Common myeloid progenitor, CD34-positive (primary cell): ENCODE results near the gene BMPER.
A peak's percentile ranks its signal among the peaks of the same experiment; 100 is the strongest.

Experiments used
- CTCF ChIA-PET: fragments of 350-600 bp; sonication (Branson Sonifier 250); formaldehyde crosslinking; loops from one replicate; lab custom pipeline; 2021; ENCODE audit warnings: antibody characterized with exemption; lab: Charles Lee
- POLR2A ChIA-PET: fragments of 350-600 bp; sonication (Branson Sonifier 250); formaldehyde crosslinking; loops from one replicate; lab custom pipeline; 2021; ENCODE audit warnings: antibody characterized with exemption; lab: Charles Lee
- DNase-seq, 3 donors: peaks; one replicate each; pipeline versions ENCODE4 v3.0.0 to v3.0.0-alpha.2; 2013
- H3K27ac ChIP-seq, 2 experiments: 1 replicate in 1 of 2; 2 replicates in 1 of 2; pipeline ENCODE4 v1.7.0; 2013; ENCODE audit warnings: inconsistent platforms in 2 of 2, low read length in 2 of 2, mild to moderate bottlenecking in 2 of 2, low read depth in 1 of 2, moderate library complexity in 1 of 2; ENCODE audit not compliant: severe bottlenecking in 2 of 2, insufficient read depth in 1 of 2, poor library complexity in 1 of 2
- H3K27me3 ChIP-seq, 5 experiments: replicated peaks in 2 of 5; 1 replicate in 3 of 5; 2 replicates in 2 of 5; pipeline versions ENCODE4 v1.6.1 to v1.7.0; 2013; ENCODE audit warnings: low read length in 4 of 5, mild to moderate bottlenecking in 2 of 5, moderate library complexity in 2 of 5, inconsistent platforms in 1 of 5; ENCODE audit not compliant: insufficient read depth in 5 of 5, control insufficient read depth in 4 of 5
- H3K36me3 ChIP-seq, 4 experiments: 1 replicate in 2 of 4; 2 replicates in 2 of 4; pipeline versions ENCODE4 v1.6.1 to v1.7.0; 2013; ENCODE audit warnings: low read length in 3 of 4, control low read depth in 1 of 4, mild to moderate bottlenecking in 1 of 4; ENCODE audit not compliant: control insufficient read depth in 4 of 4, insufficient read depth in 4 of 4
- H3K4me1 ChIP-seq, 4 experiments: 1 replicate in 3 of 4; 2 replicates in 1 of 4; pipeline versions ENCODE4 v1.6.1 to v1.7.1; 2013; ENCODE audit warnings: low read length in 3 of 4, mild to moderate bottlenecking in 3 of 4, control low read depth in 1 of 4, inconsistent platforms in 1 of 4, moderate library complexity in 1 of 4; ENCODE audit not compliant: control insufficient read depth in 4 of 4, insufficient read depth in 4 of 4; ENCODE audit errors: control extremely low read depth in 1 of 4
- H3K4me3 ChIP-seq, 7 experiments: 1 replicate in 4 of 7; 2 replicates in 3 of 7; pipeline versions ENCODE4 v1.5.1 to v1.7.0; 2013; ENCODE audit warnings: mild to moderate bottlenecking in 7 of 7, low read length in 6 of 7, moderate library complexity in 6 of 7, inconsistent platforms in 2 of 7, low read depth in 2 of 7, control low read depth in 1 of 7; ENCODE audit not compliant: insufficient read depth in 4 of 7, control insufficient read depth in 1 of 7; ENCODE audit errors: extremely low read depth in 1 of 7
- H3K9me3 ChIP-seq, 5 experiments: 1 replicate in 4 of 5; 2 replicates in 1 of 5; pipeline versions ENCODE4 v1.6.1 to v1.7.1; 2013; ENCODE audit warnings: low read length in 4 of 5, mild to moderate bottlenecking in 2 of 5, inconsistent platforms in 1 of 5, low read depth in 1 of 5, moderate library complexity in 1 of 5; ENCODE audit not compliant: control insufficient read depth in 4 of 5, insufficient read depth in 2 of 5; ENCODE audit errors: control extremely low read depth in 1 of 5
- WGBS: methylation state at CpG from one replicate; pipeline ENCODE4 v1.1.5; 2013; ENCODE audit not compliant: insufficient coverage; 5-methylcytosine and 5-hydroxymethylcytosine counted together

BMPER gene

DNA sequence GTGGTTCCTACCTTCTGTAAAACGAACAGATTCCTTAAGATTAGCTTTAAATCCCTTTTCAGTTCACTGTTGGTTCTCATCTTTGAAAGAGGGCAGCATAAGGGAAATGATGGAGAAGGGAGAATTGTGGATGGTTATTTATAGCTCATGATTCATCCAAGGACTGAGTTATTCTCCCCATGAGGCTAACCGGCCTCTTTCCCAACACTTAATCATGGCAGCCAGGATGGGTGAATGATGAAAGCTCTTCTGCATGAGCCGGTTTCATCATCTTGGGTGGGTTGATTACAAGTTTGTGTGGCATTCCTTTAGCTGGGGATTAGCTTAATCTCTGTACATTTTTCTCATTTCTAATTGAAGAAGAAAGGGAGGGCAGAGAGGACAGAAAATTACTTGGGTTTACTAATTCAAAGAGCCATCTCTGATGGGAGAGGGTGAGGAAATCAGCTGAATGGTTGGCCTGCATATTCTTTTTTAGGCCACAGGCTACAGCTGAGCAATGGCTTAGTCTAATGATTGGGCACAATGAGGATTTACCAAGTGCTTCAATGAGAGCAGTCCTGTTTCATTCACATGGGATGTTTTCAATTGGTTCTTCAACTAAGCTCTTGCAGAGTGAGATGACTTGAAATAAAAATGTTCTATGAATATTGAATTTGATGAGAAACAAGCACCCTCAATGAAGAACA lies 250.0 kb downstream of the BMPER start:
- Histone ChIP-seq H3K27ac (no peak overlapping the region), H3K4me3 (no peak overlapping the region), H3K36me3 (no peaks in the 10 kb centered on the region), H3K4me1 (no peaks in the 10 kb centered on the region), H3K9me3 (no peaks in the 10 kb centered on the region), H3K27me3 (no peaks in the 10 kb centered on the region)
- CTCF ChIA-PET: no interaction called here
- 88% methylated on average over 1 of the region's 3 CpGs for WGBS
- no peak for DNase-seq
- POLR2A ChIA-PET: no interaction called here

DNA sequence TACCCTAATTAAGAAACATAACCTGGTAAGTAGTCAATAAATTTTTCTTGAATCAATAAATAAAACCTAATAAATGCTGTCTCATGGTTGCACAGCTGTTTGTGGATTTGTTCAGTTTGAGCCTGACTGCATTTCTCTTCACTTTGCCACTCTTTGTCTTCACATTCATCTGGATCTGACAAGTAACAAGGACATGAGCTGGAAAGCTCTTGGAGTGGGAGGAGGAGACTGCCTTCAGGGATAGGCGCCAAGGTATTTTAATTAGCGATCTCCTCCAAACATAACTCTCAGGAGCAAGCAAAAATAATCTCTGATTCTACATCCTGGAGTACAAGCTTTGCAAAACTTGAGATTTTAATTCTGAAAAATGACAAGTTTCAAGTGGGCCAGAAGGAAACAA lies 251.0 kb downstream of the BMPER start:
- CTCF ChIA-PET: interaction anchor here (1.0 kb wide), 1 partner anchor 20 kb away, joined by 3 read pairs; no protein-coding TSS in a partner anchor

DNA sequence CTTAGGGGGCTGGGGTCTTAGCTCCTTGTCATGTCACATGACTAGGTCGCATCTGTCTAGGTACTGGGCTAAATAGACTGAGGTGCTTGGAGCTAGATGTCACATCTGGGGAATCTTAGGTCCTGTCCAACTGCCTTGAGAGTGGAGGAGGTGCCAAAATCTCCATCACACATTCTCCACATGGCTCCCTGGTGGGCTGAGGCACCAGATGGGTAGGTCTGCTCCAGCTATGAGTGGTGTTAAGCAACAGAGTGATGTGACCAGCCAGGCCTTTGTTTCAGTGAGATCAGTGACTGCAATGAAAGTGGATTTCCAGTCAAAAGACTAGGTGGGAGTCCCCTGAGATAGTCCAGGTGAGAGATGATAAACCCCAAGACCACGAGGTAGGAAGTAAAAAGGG lies 251.8 kb downstream of the BMPER start:
- Histone ChIP-seq H3K27ac (no peak overlapping the region), H3K27me3 (no peaks in the 10 kb centered on the region), H3K36me3 (no peaks in the 10 kb centered on the region), H3K9me3 (no peaks in the 10 kb centered on the region), H3K4me1 (no peaks in the 10 kb centered on the region), H3K4me3 (no peak overlapping the region)
- no peak for DNase-seq
- POLR2A ChIA-PET: no interaction called here
- WGBS: 100% methylated on average over 1 of the region's 2 CpGs
- CTCF ChIA-PET: interaction anchor here (1.0 kb wide), 1 partner anchor 21 kb away, joined by 3 read pairs; no protein-coding TSS in a partner anchor

More for the DNA sequence above, 251.0 kb downstream of the BMPER start:
- Histone ChIP-seq H3K4me1 (no peaks in the 10 kb centered on the region), H3K27me3 (no peaks in the 10 kb centered on the region), H3K9me3 (no peaks in the 10 kb centered on the region), H3K27ac (no peak overlapping the region), H3K36me3 (no peaks in the 10 kb centered on the region), H3K4me3 (no peak overlapping the region)
- DNase-seq: no peak
- WGBS: 100% methylated on average over 2 of the region's 2 CpGs
- POLR2A ChIA-PET: no interaction called here

DNA sequence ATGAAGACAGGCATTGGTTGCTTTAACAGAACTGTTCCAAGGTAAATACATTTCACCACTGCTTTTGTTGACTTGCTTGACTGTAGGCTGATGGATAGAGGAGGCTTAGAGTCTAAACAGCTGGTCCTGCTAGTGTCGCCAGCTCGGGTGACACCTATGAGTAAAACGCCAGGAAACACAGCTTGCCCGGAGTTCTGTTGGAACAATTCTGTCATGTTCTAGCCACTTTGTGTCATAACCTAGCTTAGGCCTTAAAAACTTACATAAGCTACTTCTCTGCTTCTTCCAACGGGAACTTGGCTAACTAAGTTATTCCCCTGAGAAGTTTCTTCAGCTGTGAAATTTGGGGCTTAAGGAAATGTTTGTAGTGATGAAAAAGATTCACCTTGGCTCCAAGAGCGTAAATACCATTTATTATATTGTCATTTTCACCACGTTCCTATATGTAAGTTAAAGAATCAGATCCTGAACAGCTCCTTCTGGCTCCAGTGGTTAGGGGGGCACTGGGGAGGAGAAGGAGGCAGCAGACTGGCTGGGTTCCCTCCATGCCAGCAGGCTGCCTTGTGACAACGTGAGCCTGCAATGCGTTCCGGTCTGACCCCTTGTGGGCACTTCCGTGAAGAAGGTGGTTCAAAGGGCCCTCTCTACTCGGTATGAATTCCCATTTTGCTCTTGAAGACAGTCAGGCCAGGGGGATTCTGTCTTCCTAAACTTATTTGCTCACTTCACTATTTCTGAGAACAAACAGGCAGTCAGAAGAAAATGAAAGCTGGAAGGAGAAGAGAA lies 253.2 kb downstream of the BMPER start:
- Histone ChIP-seq H3K4me3 (no peak overlapping the region), H3K27me3 (no peaks in the 10 kb centered on the region), H3K4me1 (no peaks in the 10 kb centered on the region), H3K9me3 (no peaks in the 10 kb centered on the region), H3K36me3 (no peaks in the 10 kb centered on the region), H3K27ac (no peak overlapping the region)
- peak in 1 of 3 donors; percentile 1 for DNase-seq
- WGBS: 50% methylated on average over 4 of the region's 12 CpGs
- CTCF ChIA-PET: no interaction called here
- POLR2A ChIA-PET: no interaction called here

DNA sequence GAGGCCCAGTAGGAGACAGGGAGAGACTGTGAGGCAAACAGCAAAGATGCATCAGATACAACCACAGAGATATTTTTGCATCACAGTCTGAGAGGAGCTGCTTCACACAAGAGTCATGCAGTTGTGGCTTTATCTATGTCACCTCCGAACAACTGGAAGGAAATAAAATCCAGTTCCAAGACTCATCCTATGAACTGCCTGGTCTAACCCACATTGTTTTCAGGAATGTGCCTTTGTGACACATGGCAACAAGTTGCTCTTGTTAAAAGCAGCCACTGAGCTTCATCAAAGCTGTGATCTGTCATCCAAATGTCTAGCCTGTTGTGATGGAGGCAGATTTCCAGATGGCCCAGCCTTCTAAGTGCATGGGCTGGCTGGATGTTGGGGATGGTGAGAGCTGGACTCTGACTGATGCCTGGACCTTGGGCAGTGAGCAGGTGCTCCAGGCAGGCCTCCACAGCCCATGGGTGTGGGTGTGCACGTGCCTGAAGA lies 255.0 kb downstream of the BMPER start:
- Histone ChIP-seq H3K9me3 (no peaks in the 10 kb centered on the region), H3K27me3 (no peaks in the 10 kb centered on the region), H3K4me3 (no peak overlapping the region), H3K27ac (no peak overlapping the region), H3K4me1 (no peaks in the 10 kb centered on the region), H3K36me3 (no peaks in the 10 kb centered on the region)
- ChIA-PET POLR2A (interaction anchor here (0.7 kb wide), 1 partner anchor 597 kb away, joined by 3 read pairs; no protein-coding TSS in a partner anchor), CTCF (no interaction called here)
- 100% methylated on average over 1 of the region's 2 CpGs for WGBS
- DNase-seq: no peak

DNA sequence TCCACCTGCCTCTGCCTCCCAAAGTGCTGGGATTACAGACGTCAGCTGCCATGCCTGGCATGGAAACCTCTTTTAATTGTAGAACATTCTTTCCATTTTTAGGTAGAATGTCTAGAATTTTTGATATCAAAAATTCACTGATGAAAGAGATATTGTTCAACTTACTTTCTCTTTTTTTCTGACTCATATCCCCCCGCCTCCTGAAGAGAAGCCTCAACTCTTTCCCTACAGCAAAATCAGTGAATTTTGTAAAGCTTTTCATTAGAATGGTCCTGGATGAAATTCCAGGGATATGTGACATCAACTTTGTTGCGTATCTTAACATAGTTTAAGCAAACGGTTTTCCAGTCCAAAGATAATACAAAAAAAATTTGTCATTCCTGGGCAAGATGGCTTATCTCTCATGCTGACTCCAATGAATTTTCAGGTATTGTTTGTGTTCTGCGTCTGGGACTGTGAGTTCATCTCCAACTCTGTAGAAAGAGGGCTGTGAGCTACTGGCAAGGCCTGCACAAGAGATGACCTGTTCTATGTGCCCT lies 256.8 kb downstream of the BMPER start:
- H3K4me1 ChIP-seq: no peaks in the 10 kb centered on the region
- POLR2A ChIA-PET: no interaction called here
- H3K9me3 ChIP-seq: no peaks in the 10 kb centered on the region
- no peak overlapping the region for H3K27ac ChIP-seq
- H3K36me3 ChIP-seq: no peaks in the 10 kb centered on the region
- DNase-seq: no peak
- CTCF ChIA-PET: no interaction called here
- H3K4me3 ChIP-seq: no peak overlapping the region
- WGBS: 90% methylated on average over 4 of the region's 5 CpGs
- H3K27me3 ChIP-seq: no peaks in the 10 kb centered on the region

DNA sequence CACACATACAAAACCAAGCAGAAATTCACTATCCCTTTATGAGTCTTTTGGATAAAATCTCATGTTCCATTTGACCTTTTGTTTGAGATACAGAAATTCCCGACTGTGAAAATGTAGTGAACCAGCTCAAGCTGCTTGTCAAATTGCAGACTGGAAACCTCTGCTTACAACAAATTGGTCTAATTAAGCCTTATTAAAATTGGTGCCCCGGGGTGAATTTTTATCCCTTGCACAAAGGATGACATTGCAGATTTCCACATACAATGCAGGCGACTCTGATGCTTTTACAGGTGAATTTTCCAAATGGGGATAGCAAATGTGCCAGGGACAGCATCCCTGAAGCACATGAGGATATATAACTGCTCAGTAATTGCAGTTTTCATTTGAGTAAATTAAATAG lies 257.3 kb downstream of the BMPER start:
- Histone ChIP-seq H3K4me1 (no peaks in the 10 kb centered on the region), H3K36me3 (no peaks in the 10 kb centered on the region), H3K4me3 (no peak overlapping the region), H3K27ac (no peak overlapping the region), H3K9me3 (no peaks in the 10 kb centered on the region), H3K27me3 (no peaks in the 10 kb centered on the region)
- no peak for DNase-seq
- ChIA-PET CTCF (no interaction called here), POLR2A (no interaction called here)
- 100% methylated on average over 3 of the region's 3 CpGs for WGBS
